K562 (cell line): ENCODE data around the gene RMC1. TPM values are rescaled to one million over a fixed set of nuclear protein-coding genes. Genes with fewer than 3 reads are reported as not detected.

ENCODE experiments used
- ATAC-seq: fragments of 200-7000 bp; cut with Tn5 transposase; 3 replicates; pipeline ENCODE4 v1.9.1; 2020; ENCODE audit warnings: moderate library complexity
- BruUV-seq: library from RNA; stranded (reverse); fragments of 400-500 nt; replicated peaks from 2 replicates; lab custom pipeline; 2021; lab: Mats Ljungman, UMichigan
- CTCF ChIA-PET: fragments of 300-600 bp; formaldehyde crosslinking; extraction: SDS; loops from one replicate; lab custom pipeline; 2021; ENCODE audit warnings: low intra/inter-chr PET ratio; lab: Yijun Ruan, JAX
- POLR2A ChIA-PET: fragments of 300-600, 350-650 bp; sonication (Branson Sonifier 250); formaldehyde crosslinking; extraction: SDS; loops from one replicate; lab custom pipeline; 2021; ENCODE audit warnings: antibody characterized with exemption, inconsistent platforms; lab: Yijun Ruan, JAX
- DNase-seq, 4 experiments: peaks; one replicate each; pipeline versions ENCODE4 v3.0.0 to v3.0.0-alpha.2; 2011 to 2018; ENCODE audit warnings: low spot score in 3 of 4, mixed read lengths in 3 of 4; ENCODE audit errors: extremely low read depth in 1 of 4
- FAIRE-seq: peaks from 2 replicates; lab custom pipeline; 2011; peaks lifted over from hg19 to GRCh38; lab: Jason Lieb, UNC
- H2AFZ ChIP-seq: 2 replicates; pipeline ENCODE4 v1.6.0; 2011; ENCODE audit warnings: low read depth, low read length, control low read depth, inconsistent platforms
- H3K27ac ChIP-seq: fragments of 200-600 bp; 3 replicates; pipeline ENCODE4 v1.8.0; 2011; ENCODE audit warnings: low read depth, mild to moderate bottlenecking, control low read depth, inconsistent platforms, low read length, moderate library complexity, mixed read lengths; ENCODE audit errors: extremely low read depth
- H3K27me3 ChIP-seq, 2 experiments: fragments of 300-600 bp in 1 of 2; 2 replicates in 1 of 2; 3 replicates in 1 of 2; pipeline versions ENCODE4 v1.6.0 to v1.8.0; 2011; ENCODE audit warnings: inconsistent platforms in 2 of 2, low read length in 2 of 2, mild to moderate bottlenecking in 1 of 2, mixed read lengths in 1 of 2, moderate library complexity in 1 of 2; ENCODE audit not compliant: control insufficient read depth in 2 of 2, insufficient read depth in 2 of 2
- H3K36me3 ChIP-seq: fragments of 300-600 bp; 3 replicates; pipeline ENCODE4 v1.8.0; 2011; ENCODE audit warnings: mild to moderate bottlenecking, low read length, inconsistent platforms; ENCODE audit not compliant: control insufficient read depth, insufficient read depth
- H3K4me1 ChIP-seq, 2 experiments: fragments of 200-600 bp in 1 of 2; replicated peaks in 1 of 2; 2 replicates in 1 of 2; 3 replicates in 1 of 2; pipeline versions ENCODE4 v1.5.1 to v1.8.0; 2011; ENCODE audit warnings: inconsistent platforms in 2 of 2, low read length in 2 of 2, mild to moderate bottlenecking in 1 of 2, mixed read lengths in 1 of 2, moderate library complexity in 1 of 2; ENCODE audit not compliant: control insufficient read depth in 2 of 2, insufficient read depth in 2 of 2
- H3K4me2 ChIP-seq: 2 replicates; pipeline ENCODE4 v1.6.1; 2011; ENCODE audit warnings: low read length, control low read depth, inconsistent platforms, mixed read lengths; ENCODE audit not compliant: insufficient read depth
- H3K4me3 ChIP-seq: fragments of 200-600 bp; sonication (generic), shearing (Covaris generic); 2 replicates; pipeline ENCODE4 v1.5.1; 2016; ENCODE audit warnings: control low read depth, inconsistent platforms
- H3K79me2 ChIP-seq: fragments of 200-600 bp; 3 replicates; pipeline ENCODE4 v1.8.0; 2011; ENCODE audit warnings: low read length, inconsistent platforms; ENCODE audit not compliant: control insufficient read depth, insufficient read depth
- H3K9ac ChIP-seq, 2 experiments: 2 replicates each; pipeline versions ENCODE4 v1.6.0 to v1.6.1; 2011; ENCODE audit warnings: low read depth in 2 of 2, low read length in 2 of 2, control low read depth in 1 of 2, inconsistent platforms in 1 of 2, mild to moderate bottlenecking in 1 of 2, mixed read lengths in 1 of 2; ENCODE audit not compliant: insufficient read depth in 1 of 2
- H3K9me1 ChIP-seq: one replicate; pipeline ENCODE4 v1.6.0; 2011; ENCODE audit warnings: inconsistent platforms, mild to moderate bottlenecking, low read length, moderate library complexity; ENCODE audit not compliant: control insufficient read depth, insufficient read depth
- H3K9me3 ChIP-seq: replicated peaks from 2 replicates; pipeline ENCODE4 v1.5.1; 2011; ENCODE audit warnings: low read depth, low read length, inconsistent platforms; ENCODE audit not compliant: control insufficient read depth, insufficient read depth
- H4K20me1 ChIP-seq: replicated peaks from 2 replicates; pipeline ENCODE4 v1.6.1; 2011; ENCODE audit warnings: low read length, inconsistent platforms, mixed read lengths; ENCODE audit not compliant: control insufficient read depth, insufficient read depth
- RBM25 ChIP-seq: fragments of 200-400 bp; formaldehyde crosslinking; IDR thresholded peaks from 2 replicates; pipeline ENCODE4 v1.6.1; 2018; ENCODE audit warnings: low read length, low read depth, moderate library complexity; ENCODE audit not compliant: severe bottlenecking
- WGBS: fragments of 100-300 bp; shearing (Covaris generic); methylation state at CpG from one replicate; pipeline ENCODE4 v1.1.6; 2016; ENCODE audit warnings: low coverage, mixed read lengths; ENCODE audit not compliant: insufficient coverage; ENCODE audit errors: missing lambda C conversion rate; 5-methylcytosine and 5-hydroxymethylcytosine counted together
- in situ Hi-C: fragments of 300-500 bp; cut with MboI; formaldehyde crosslinking; loops from 4 replicates; pipeline ENCODE4 v1.15.0; 2018; ENCODE audit warnings: inconsistent platforms, mixed read lengths
- intact Hi-C: fragments of 100-400 bp; cut with micrococcal nuclease; formaldehyde crosslinking; loops from 2 replicates; pipeline ENCODE4 v1.14.2; 2022
- polyA plus RNA-seq, 8 experiments: library from polyadenylated mRNA; depleted of rRNA in 4 of 8; stranded (reverse) in 5 of 8; unstranded in 3 of 8; fragments of >200 nt; fragmentation: Nextera tagmentation in 2 of 8; fragmentation: Illumina TruSeq in 1 of 8; extraction: Ambion mirVana in 2 of 8; extraction: Trizol in 1 of 8; gene quantifications; 2 replicates each; pipeline versions ENCODE4 v1.2.1 to v1.2.3, GENCODE V29; 2011 to 2014; ENCODE audit warnings: inconsistent platforms in 1 of 8, missing spikeins in 1 of 8
- total RNA-seq, 7 experiments: library from RNA; depleted of rRNA in 6 of 7; stranded (reverse); fragments of >200 nt in 6 of 7; fragmentation: Illumina TruSeq in 2 of 7; extraction: Trizol in 2 of 7; gene quantifications; 2 replicates each; pipeline versions ENCODE4 v1.2.1 to v1.2.3, GENCODE V29; 2011 to 2021; ENCODE audit warnings: low replicate concordance in 1 of 7
- TF ChIP-seq, protein P1 (sequence below): fragments of 250-450 bp; sonication (Bioruptor Pico); IDR thresholded peaks from 2 replicates; pipeline ENCODE4 v1.8.0; 2022; ENCODE audit warnings: moderate library complexity, mild to moderate bottlenecking, inconsistent platforms

RMC1 gene
- total and polyA plus RNA-seq, 9 of the 15 experiments (the other 6 are each of a cell fraction or from before 2014, with no cell fraction given): 7.5 to 42.4 (median 35.5) TPM

DNA sequence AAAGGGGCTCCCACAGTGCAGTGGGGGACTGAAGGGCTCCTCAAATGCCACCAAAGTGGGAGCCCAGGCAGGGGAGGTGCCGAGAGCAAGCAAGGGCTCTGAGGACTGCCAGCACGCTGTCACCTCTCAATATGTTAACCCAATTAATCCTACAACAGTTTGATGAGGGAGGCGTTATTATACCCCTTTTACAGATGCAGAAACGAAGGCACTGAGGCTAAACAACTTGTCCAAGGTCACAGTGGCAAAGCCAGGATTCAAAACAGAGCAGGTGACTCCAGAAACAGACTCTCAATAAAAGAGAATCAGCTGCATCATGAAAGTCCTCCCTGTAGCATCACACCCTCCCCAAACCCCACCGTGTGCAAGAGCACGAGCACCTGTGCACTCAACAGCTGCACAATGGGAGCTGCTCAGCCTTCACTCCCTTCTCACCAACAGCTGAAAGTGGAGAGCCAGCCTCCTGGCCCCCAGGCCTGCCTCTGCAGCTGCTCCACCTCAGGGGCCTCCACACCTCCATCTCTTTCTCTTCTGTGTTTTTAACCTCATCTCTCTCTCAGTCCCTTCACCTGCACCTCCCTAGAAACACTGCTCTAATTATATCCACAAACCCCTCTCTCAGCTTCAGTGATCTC lies 74.9 kb downstream of the RMC1 start:
- BruUV-seq: no TSS peak
- ATAC-seq (no peak), DNase-seq (no peak), FAIRE-seq (no peak)
- CTCF ChIA-PET: no interaction called here
- POLR2A ChIA-PET: interaction anchor here (0.7 to 1.3 kb wide), 3 partner anchors 15 to 50 kb away, joined by 4 to 5 read pairs (median 4); no protein-coding TSS in a partner anchor
- peaks cover 18% of the 10 kb centered on the region; the same call in 2 of the 3 replicates for H3K79me2 ChIP-seq
- no peaks in the 10 kb centered on the region for H3K9me1 ChIP-seq
- H3K4me1 ChIP-seq: peaks cover 0 to 15% of the 10 kb centered on the region in 2 experiments; a peak in 4 of 5 replicates
- H4K20me1 ChIP-seq: no peaks in the 10 kb centered on the region; the same call in none of the 2 replicates
- intact Hi-C loops: no loop called here
- 79% methylated on average over 5 of the region's 6 CpGs for WGBS
- H3K36me3 ChIP-seq: peaks cover 40% of the 10 kb centered on the region
- no peak overlapping the region for H3K4me3 ChIP-seq
- no peaks in the 10 kb centered on the region for H3K9me3 ChIP-seq
- in situ Hi-C loops: no loop called here
- no peak overlapping the region for H3K4me2 ChIP-seq
- TF ChIP-seq, protein P1, sequence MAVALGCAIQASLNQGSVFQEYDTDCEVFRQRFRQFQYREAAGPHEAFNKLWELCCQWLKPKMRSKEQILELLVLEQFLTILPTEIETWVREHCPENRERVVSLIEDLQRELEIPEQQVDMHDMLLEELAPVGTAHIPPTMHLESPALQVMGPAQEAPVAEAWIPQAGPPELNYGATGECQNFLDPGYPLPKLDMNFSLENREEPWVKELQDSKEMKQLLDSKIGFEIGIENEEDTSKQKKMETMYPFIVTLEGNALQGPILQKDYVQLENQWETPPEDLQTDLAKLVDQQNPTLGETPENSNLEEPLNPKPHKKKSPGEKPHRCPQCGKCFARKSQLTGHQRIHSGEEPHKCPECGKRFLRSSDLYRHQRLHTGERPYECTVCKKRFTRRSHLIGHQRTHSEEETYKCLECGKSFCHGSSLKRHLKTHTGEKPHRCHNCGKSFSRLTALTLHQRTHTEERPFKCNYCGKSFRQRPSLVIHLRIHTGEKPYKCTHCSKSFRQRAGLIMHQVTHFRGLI (CRISPR knock-in tag): no peak
- TF ChIP-seq RBM25: peak; percentile 30
- no peak overlapping the region for H3K27ac ChIP-seq
- H2AFZ ChIP-seq: no peak overlapping the region
- H3K9ac ChIP-seq: no peak overlapping the region
- H3K27me3 ChIP-seq: no peaks in the 10 kb centered on the region
